HG03565 (cell line): ENCODE measurements around the gene PLXDC2.

Experiments used
- ATAC-seq: cut with Tn5 transposase; IDR thresholded peaks from one replicate; pipeline ENCODE4 v1.9.1; 2021; ENCODE audit warnings: mild to moderate bottlenecking, moderate library complexity; ENCODE audit not compliant: unreplicated experiment

Gene PLXDC2

GRCh38 chr10:20247454-20247853 is 431.2 kb downstream of the PLXDC2 start:
- no peak for ATAC-seq

- ATAC-seq = no peak
Observed at GRCh38 chr10:20247891-20248708, 431.9 kb downstream of the PLXDC2 start.

DNA sequence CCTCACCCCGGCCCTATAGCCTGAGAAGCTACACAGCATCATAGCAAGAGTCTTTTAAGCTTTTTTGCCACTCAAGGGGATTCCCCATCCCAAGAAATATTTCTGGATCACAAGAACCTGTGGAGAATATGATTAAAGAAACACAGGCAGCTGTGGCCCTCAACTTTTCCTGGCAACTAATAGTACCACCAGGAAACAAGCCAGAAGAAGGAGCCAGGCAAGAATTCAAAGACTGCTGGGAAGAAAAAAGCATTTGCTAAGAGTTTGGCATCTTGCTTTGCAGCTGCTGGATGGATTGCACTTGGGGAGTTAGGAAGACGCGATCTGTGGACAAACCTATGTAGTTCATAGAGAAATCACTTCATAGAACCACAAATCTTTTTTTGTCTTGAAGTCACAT is 437.8 kb downstream of the PLXDC2 start:
- ATAC-seq = no peak

- ATAC-seq = no peak
Observed at GRCh38 chr10:20254497-20254896, 438.3 kb downstream of the PLXDC2 start.

DNA sequence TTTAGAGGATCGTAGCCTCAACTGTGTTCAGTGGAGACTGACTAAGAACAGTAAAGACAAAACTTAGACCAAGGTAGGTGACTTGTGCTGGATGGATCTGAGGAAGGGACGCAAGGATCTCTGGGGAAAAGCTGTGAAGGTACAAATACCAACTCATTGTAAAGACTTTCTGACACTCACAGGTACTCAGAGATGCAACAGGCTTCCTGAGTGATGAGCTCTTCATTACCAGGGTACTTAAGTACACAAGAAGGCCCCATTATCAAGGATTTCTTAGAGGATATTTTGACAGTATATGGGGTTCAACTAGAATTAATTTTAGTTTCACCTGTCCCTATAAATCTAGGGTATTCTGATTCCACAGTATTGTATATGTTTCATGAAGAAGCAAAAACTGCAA is 440.7 kb downstream of the PLXDC2 start:
- no peak for ATAC-seq

DNA sequence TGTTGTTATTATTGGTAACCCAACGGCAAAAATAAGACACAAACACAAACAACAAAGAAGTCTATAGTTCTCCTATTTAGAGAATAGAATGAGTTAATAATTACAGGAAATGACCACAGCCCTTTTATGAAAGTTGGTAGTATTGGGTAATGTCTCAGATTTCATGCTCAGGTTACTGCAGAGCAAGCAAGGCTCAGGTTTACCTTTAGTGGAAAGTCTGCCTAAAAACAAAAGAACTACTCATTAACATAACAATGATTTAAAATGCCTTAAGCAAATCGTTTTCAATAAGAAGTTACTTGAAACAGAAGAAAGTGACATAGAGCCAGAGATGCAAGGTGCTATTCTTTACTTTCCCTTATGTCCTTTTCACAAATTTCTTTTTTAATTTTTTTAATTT is 441.2 kb downstream of the PLXDC2 start:
- no peak for ATAC-seq

- ATAC-seq = no peak
Observed at GRCh38 chr10:20265146-20265545, 448.9 kb downstream of the PLXDC2 start.

GRCh38 chr10:20267734-20268133 is 451.5 kb downstream of the PLXDC2 start:
- ATAC-seq = no peak

- no peak for ATAC-seq
Observed at GRCh38 chr10:20271490-20271889, 455.3 kb downstream of the PLXDC2 start.

DNA sequence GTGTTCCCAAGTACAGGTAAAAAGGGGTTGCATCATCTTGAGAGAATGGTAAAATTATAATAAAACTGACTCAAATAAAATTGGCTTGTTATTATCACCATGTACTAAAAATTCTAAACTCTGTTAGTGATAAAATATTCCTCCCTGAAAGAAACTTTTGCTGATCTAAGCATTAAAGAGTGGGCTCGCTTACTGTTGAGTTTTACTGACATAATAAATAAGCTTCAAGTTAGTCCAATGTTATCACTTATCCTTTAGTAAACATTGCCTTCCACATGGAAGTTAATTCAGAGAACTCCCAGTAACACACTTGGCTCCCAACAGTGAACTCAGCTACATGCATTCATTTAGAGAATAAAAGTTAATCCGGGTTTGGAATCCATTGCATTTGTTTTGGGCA is 456.4 kb downstream of the PLXDC2 start:
- no peak for ATAC-seq

- ATAC-seq = no peak
Observed at GRCh38 chr10:20274571-20274970, 458.3 kb downstream of the PLXDC2 start.

- ATAC-seq = no peak
Observed at GRCh38 chr10:20276127-20276979, 460.1 kb downstream of the PLXDC2 start.

DNA sequence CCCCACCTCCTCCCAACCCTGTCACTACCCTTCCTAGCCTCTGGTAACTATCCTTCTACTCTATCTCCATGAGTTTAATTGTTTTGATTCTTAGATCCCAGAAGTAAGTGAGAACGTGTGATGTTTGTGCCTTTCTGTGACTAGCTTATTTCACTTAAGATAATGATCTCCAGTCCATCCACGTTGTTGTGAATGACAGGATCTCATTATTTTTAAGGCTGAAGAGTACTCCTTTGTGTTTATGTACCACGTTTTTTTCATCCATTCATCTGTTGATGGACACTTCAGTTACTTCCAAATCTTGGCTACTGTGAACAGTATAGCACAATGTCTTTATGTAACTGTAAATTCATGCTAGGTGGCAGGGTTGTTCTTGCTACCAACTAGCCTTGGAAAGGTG is 461.6 kb downstream of the PLXDC2 start:
- no peak for ATAC-seq

DNA sequence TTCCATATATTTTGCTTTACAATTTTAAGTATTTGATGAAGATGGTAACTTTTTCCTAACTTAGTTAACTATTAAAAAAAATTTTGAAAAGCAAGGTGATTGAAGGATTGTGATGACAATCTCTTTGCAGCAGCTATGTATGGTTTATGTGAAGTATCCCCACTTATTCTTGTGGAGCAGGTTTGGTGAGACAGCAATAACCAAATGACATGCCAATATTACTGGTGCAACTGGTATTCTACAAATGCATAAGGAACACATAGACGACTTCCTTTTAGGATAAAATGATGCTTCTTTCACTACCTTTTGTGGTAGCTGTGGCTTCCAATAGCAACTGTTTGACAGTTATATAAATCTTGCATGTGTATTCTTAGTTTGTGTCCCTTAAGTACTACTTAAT is 465.3 kb downstream of the PLXDC2 start:
- ATAC-seq = no peak

GRCh38 chr10:20287586-20287985 is 471.4 kb downstream of the PLXDC2 start:
- ATAC-seq = no peak

DNA sequence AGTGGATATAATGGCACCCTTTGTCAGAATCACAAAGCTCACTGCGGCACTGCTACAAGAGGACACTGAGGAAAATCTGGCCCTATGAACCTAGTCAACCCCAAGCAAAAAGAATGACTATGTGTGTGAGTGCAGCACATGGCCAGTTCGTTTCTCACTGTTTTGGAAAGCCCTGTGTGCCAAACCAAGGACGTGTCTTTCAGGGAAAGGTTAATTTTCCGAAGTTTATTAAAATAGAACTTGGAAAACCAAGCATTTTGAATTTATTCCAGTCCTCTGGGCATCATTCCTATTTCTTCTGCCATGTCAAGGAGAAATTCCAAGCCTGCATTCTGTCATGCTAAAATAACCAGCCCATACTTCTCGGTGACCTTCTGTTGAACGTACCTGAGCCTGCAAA is 471.8 kb downstream of the PLXDC2 start:
- ATAC-seq = no peak

- no peak for ATAC-seq
Observed at GRCh38 chr10:20289070-20289828, 473.0 kb downstream of the PLXDC2 start.

- ATAC-seq = no peak
Observed at GRCh38 chr10:20298417-20298816, 482.2 kb downstream of the PLXDC2 start.

GRCh38 chr10:20299034-20299736 is 483.0 kb downstream of the PLXDC2 start:
- no peak for ATAC-seq

- no peak for ATAC-seq
Observed at GRCh38 chr10:20300735-20301134, 484.5 kb downstream of the PLXDC2 start.

GRCh38 chr10:20302033-20302432 is 485.8 kb downstream of the PLXDC2 start:
- ATAC-seq = no peak
